HepG2 (cell line): Measurements from ENCODE around the gene BPI. TPM values are rescaled to one million over a fixed set of nuclear protein-coding genes. Genes with fewer than 3 reads are reported as not detected.

ENCODE experiments used
- EP300 ChIP-seq, 3 experiments: sonication (generic) in 1 of 3; formaldehyde crosslinking in 1 of 3; IDR thresholded peaks; 2 replicates each; pipeline versions ENCODE4 v1.5.1 to v1.6.1; 2011 to 2020; ENCODE audit warnings: low read depth in 2 of 3, low read length in 2 of 3, borderline replicate concordance in 1 of 3, improper control_type of control experiment in 1 of 3, mild to moderate bottlenecking in 1 of 3, missing genetic modification reagents in 1 of 3, moderate library complexity in 1 of 3
- KDM5B ChIP-seq: sonication (generic); formaldehyde crosslinking; IDR thresholded peaks from 2 replicates; pipeline ENCODE4 v1.4.0; 2020; ENCODE audit warnings: missing genetic modification reagents, mild to moderate bottlenecking, borderline replicate concordance
- NCOA1 ChIP-seq: sonication (generic); formaldehyde crosslinking; IDR thresholded peaks from 2 replicates; pipeline ENCODE4 v1.9.0; 2021; ENCODE audit warnings: missing genetic modification reagents
- PHB2 ChIP-seq: fragments of 450-650 bp; IDR thresholded peaks from 2 replicates; pipeline ENCODE4 v1.6.1; 2018; ENCODE audit not compliant: partially characterized antibody
- RXRA ChIP-seq: sonication (generic); formaldehyde crosslinking; IDR thresholded peaks from 2 replicates; pipeline ENCODE4 v1.5.1; 2020; ENCODE audit warnings: missing genetic modification reagents
- USF2 ChIP-seq, 2 experiments: sonication (generic) in 1 of 2; formaldehyde crosslinking in 1 of 2; IDR thresholded peaks; 2 replicates each; pipeline versions ENCODE4 v1.5.1 to v1.6.1; 2011 to 2020; ENCODE audit warnings: borderline replicate concordance in 1 of 2, low read depth in 1 of 2, low read length in 1 of 2, mild to moderate bottlenecking in 1 of 2, missing genetic modification reagents in 1 of 2, moderate library complexity in 1 of 2
- ZFP91 ChIP-seq: sonication (generic); formaldehyde crosslinking; IDR thresholded peaks from 2 replicates; pipeline ENCODE4 v1.9.0; 2022; ENCODE audit warnings: missing genetic modification reagents, mild to moderate bottlenecking, borderline replicate concordance
- ZNF563 ChIP-seq: sonication (generic); formaldehyde crosslinking; IDR thresholded peaks from 2 replicates; pipeline ENCODE4 v1.8.0; 2022; ENCODE audit warnings: mild to moderate bottlenecking, moderate library complexity, missing genetic modification reagents
- ZNF609 ChIP-seq: sonication (generic); formaldehyde crosslinking; IDR thresholded peaks from 2 replicates; pipeline ENCODE4 v1.4.0; 2020; ENCODE audit warnings: mild to moderate bottlenecking, missing genetic modification reagents, borderline replicate concordance
- ZNF614 ChIP-seq: IDR thresholded peaks from 2 replicates; pipeline ENCODE4 v1.6.1; 2018; ENCODE audit warnings: missing biosample characterization, missing genetic modification reagents, inconsistent platforms, borderline replicate concordance
- ZNF629 ChIP-seq: sonication (generic); formaldehyde crosslinking; conservative IDR thresholded peaks from 2 replicates; pipeline ENCODE4 v1.5.0; 2020; ENCODE audit warnings: missing genetic modification reagents
- ZNF646 ChIP-seq: sonication (generic); formaldehyde crosslinking; IDR thresholded peaks from 2 replicates; pipeline ENCODE4 v1.9.0; 2021; ENCODE audit warnings: mild to moderate bottlenecking, missing genetic modification reagents
- polyA plus RNA-seq, 8 experiments: library from polyadenylated mRNA; depleted of rRNA in 3 of 8; stranded (reverse) in 7 of 8; unstranded in 1 of 8; fragments of >200 nt; fragmentation: Illumina TruSeq in 4 of 8; extraction: Trizol in 4 of 8; gene quantifications; 2 replicates each; pipeline versions ENCODE4 v1.2.1 to v1.2.3, GENCODE V29; 2011 to 2016; ENCODE audit warnings: low read depth in 4 of 8, missing spikeins in 1 of 8, mixed read lengths in 1 of 8; ENCODE audit not compliant: insufficient read depth in 1 of 8
- total RNA-seq, 5 experiments: library from RNA; depleted of rRNA; stranded (reverse); fragments of >200 nt; fragmentation: Illumina TruSeq; extraction: Trizol; gene quantifications; 2 replicates each; pipeline ENCODE4 v1.2.3, GENCODE V29; 2016; ENCODE audit warnings: low read depth in 1 of 5

BPI gene
- total and polyA plus RNA-seq, 2 of the 13 experiments (the other 11 are each of a cell fraction or from before 2014, with no cell fraction given), result not detected

- no peak for TF ChIP-seq ZNF609 (CRISPR knock-in tag)
- no peak for TF ChIP-seq PHB2
- no peak for TF ChIP-seq RXRA (CRISPR knock-in tag)
- no peak for TF ChIP-seq ZNF646 (CRISPR knock-in tag)
- TF ChIP-seq ZNF563 (CRISPR knock-in tag), result no peak
- TF ChIP-seq NCOA1, result no peak
- no peak for TF ChIP-seq EP300 (IDR thresholded peaks at IDR 0.05; ENCODE audit: low read depth in 2 of 2, low read length in 2 of 2)
- TF ChIP-seq EP300 (CRISPR knock-in tag; IDR thresholded peaks at IDR 0.05; ENCODE audit: borderline replicate concordance), result no peak
- no peak for TF ChIP-seq USF2 (IDR thresholded peaks at IDR 0.05; ENCODE audit: low read depth, low read length)
- TF ChIP-seq USF2 (CRISPR knock-in tag; IDR thresholded peaks at IDR 0.05; ENCODE audit: borderline replicate concordance), result no peak
- TF ChIP-seq KDM5B (CRISPR knock-in tag), result no peak
- TF ChIP-seq ZNF614 (CRISPR knock-in tag), result no peak
- 0 out of 2 replicates have a peak, but pooled peaks have one; percentile 10 for TF ChIP-seq ZNF629 (CRISPR knock-in tag)
- no peak; the same call in 1 of the 2 replicates for TF ChIP-seq ZFP91
Observed at GRCh38 chr20:38337561-38338140, 33.7 kb downstream of the BPI start (continued).
